GM18520 (cell line): ENCODE data around the gene OSER1.

Experiments used
- ATAC-seq: cut with Tn5 transposase; IDR thresholded peaks from one replicate; pipeline ENCODE4 v1.9.1; 2021; ENCODE audit not compliant: unreplicated experiment

OSER1 gene

GRCh38 chr20:44181611-44182010 is 29.0 kb downstream of the OSER1 start:
- no peak for ATAC-seq

GRCh38 chr20:44180814-44181213 is 29.8 kb downstream of the OSER1 start:
- no peak for ATAC-seq

- no peak for ATAC-seq
Observed at GRCh38 chr20:44176833-44177534, 33.6 kb downstream of the OSER1 start.

- no peak for ATAC-seq
Observed at GRCh38 chr20:44174996-44175765, 35.4 kb downstream of the OSER1 start.

- no peak for ATAC-seq
Observed at GRCh38 chr20:44173846-44174245, 36.7 kb downstream of the OSER1 start.

- ATAC-seq = no peak
Observed at GRCh38 chr20:44173116-44173515, 37.5 kb downstream of the OSER1 start.

GRCh38 chr20:44172572-44172950 is 38.0 kb downstream of the OSER1 start:
- ATAC-seq = no peak

- ATAC-seq = no peak
Observed at GRCh38 chr20:44171775-44172571, 38.6 kb downstream of the OSER1 start.

GRCh38 chr20:44170816-44171410 is 39.7 kb downstream of the OSER1 start:
- no peak for ATAC-seq

- ATAC-seq = no peak
Observed at GRCh38 chr20:44167736-44168135, 42.8 kb downstream of the OSER1 start.

- no peak for ATAC-seq
Observed at GRCh38 chr20:44166477-44166876, 44.1 kb downstream of the OSER1 start.

- ATAC-seq = no peak
Observed at GRCh38 chr20:44166008-44166407, 44.6 kb downstream of the OSER1 start.

GRCh38 chr20:44160133-44160532 is 50.4 kb downstream of the OSER1 start:
- no peak for ATAC-seq

GRCh38 chr20:44159711-44160110 is 50.9 kb downstream of the OSER1 start:
- no peak for ATAC-seq

- no peak for ATAC-seq
Observed at GRCh38 chr20:44159125-44159524, 51.4 kb downstream of the OSER1 start.

GRCh38 chr20:44157061-44157460 is 53.5 kb downstream of the OSER1 start:
- no peak for ATAC-seq

GRCh38 chr20:44154521-44155001 is 56.0 kb downstream of the OSER1 start:
- ATAC-seq = no peak

GRCh38 chr20:44153636-44154043 is 56.9 kb downstream of the OSER1 start:
- ATAC-seq = no peak

GRCh38 chr20:44151621-44152416 is 58.8 kb downstream of the OSER1 start:
- ATAC-seq = no peak

GRCh38 chr20:44146272-44146671 is 64.3 kb downstream of the OSER1 start:
- ATAC-seq = no peak
